PFSK-1 (cell line): Measurements from ENCODE around the gene HRNR.

Experiments used
- FOXP2 ChIP-seq: optimal IDR thresholded peaks from 2 replicates; pipeline ENCODE3; 2011; ENCODE audit warnings: borderline replicate concordance, control low read depth, inconsistent platforms; ENCODE audit not compliant: insufficient read depth; ENCODE audit errors: extremely low read length, extremely low read depth
- POLR2AphosphoS5 ChIP-seq: IDR thresholded peaks from 2 replicates; pipeline ENCODE4 v1.6.1; 2012; ENCODE audit warnings: low read depth, mild to moderate bottlenecking, control low read depth, low read length, moderate library complexity
- SIN3A ChIP-seq: IDR thresholded peaks from 2 replicates; pipeline ENCODE4 v1.6.1; 2012; ENCODE audit warnings: mild to moderate bottlenecking, low read length, moderate library complexity, borderline replicate concordance; ENCODE audit not compliant: insufficient read depth
- TAF1 ChIP-seq: IDR thresholded peaks from 2 replicates; pipeline ENCODE4 v1.6.1; 2012; ENCODE audit warnings: low read length, control low read depth, borderline replicate concordance; ENCODE audit not compliant: insufficient read depth
- TF ChIP-seq, protein P1 (sequence below), 2 experiments: IDR thresholded peaks; 2 replicates each; pipeline versions ENCODE4 v1.6.1 to v1.8.0; 2011 to 2012; ENCODE audit warnings: low read depth in 2 of 2, low read length in 2 of 2, control low read depth in 1 of 2, inconsistent platforms in 1 of 2, mild to moderate bottlenecking in 1 of 2, moderate library complexity in 1 of 2; ENCODE audit not compliant: insufficient read depth in 1 of 2

The HRNR gene

DNA sequence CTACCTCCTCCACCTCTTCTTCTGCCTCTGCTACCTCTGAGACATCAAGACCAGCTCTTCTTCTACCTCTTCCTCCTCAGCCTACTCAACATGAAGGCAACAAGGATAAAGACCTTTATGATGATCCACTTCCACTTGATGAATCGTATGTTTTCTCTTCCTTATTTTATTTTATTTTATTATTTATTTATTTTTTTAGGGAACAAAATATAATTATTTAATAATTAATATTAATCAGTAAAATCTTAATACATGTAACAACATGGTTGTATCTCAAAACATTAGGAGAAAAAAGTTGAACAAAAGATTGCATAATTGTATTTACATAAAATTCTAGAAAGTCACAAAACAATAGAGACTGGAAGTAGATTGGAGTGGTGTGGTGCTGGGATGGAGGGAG lies 13.1 kb upstream of the HRNR start:
- TF ChIP-seq SIN3A (no peak), TAF1 (no peak), POLR2AphosphoS5 (no peak), FOXP2 (no peak)
- TF ChIP-seq, protein P1, sequence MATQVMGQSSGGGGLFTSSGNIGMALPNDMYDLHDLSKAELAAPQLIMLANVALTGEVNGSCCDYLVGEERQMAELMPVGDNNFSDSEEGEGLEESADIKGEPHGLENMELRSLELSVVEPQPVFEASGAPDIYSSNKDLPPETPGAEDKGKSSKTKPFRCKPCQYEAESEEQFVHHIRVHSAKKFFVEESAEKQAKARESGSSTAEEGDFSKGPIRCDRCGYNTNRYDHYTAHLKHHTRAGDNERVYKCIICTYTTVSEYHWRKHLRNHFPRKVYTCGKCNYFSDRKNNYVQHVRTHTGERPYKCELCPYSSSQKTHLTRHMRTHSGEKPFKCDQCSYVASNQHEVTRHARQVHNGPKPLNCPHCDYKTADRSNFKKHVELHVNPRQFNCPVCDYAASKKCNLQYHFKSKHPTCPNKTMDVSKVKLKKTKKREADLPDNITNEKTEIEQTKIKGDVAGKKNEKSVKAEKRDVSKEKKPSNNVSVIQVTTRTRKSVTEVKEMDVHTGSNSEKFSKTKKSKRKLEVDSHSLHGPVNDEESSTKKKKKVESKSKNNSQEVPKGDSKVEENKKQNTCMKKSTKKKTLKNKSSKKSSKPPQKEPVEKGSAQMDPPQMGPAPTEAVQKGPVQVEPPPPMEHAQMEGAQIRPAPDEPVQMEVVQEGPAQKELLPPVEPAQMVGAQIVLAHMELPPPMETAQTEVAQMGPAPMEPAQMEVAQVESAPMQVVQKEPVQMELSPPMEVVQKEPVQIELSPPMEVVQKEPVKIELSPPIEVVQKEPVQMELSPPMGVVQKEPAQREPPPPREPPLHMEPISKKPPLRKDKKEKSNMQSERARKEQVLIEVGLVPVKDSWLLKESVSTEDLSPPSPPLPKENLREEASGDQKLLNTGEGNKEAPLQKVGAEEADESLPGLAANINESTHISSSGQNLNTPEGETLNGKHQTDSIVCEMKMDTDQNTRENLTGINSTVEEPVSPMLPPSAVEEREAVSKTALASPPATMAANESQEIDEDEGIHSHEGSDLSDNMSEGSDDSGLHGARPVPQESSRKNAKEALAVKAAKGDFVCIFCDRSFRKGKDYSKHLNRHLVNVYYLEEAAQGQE (IDR thresholded peaks at IDR 0.05; ENCODE audit: insufficient read depth in 1 of 2, low read depth in 2 of 2, low read length in 2 of 2): no peak

DNA sequence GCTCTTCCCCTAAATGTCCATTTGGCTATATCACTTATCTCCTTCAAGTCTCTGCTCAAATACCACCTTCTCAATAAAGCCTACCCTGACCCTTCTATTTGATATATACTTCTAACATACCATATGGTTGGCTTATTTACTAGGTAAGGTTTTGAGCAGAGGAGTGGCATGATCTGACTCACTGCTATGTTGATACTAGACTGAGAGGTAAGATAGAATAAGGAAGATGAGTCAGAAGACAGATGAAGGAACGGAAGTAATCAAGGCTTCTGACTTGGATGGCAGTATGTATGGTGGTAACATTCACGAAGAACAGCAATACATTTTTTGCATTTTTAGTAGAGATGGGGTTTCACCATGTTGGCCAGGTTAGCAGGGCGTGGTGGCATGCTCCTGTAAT lies 4.8 kb upstream of the HRNR start:
- TF ChIP-seq TAF1 (no peak), SIN3A (no peak), POLR2AphosphoS5 (no peak), FOXP2 (no peak)
- TF ChIP-seq, protein P1 (IDR thresholded peaks at IDR 0.05; ENCODE audit: insufficient read depth in 1 of 2, low read depth in 2 of 2, low read length in 2 of 2): no peak

DNA sequence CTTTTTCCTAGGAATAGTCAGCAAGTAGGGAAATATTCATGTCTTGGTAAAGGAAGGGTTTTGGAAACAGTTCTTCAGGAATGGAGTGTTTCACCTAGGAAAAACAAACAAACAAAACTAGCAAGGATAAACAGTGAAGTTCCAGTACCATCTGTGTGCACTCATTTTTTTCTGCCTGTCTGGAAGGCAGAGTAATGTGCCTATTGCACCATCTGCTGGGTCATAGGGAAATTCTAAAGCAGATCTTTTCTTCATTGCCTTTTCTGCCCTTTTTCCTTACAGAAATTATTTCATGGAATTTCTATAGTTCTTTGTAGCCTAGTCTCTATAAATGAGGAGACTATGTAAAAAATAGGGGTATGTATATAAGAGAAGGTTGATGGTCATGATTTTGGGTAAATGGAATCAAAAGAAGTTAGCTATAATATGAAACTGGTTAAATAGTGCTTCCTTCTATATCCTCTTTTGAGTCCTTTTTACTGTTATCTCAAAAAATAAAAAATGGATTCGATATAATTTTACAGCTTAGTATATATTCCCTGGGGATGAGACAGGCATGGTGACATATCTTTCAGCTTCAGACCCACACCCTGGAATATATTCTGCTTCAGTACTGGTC lies 3.4 kb upstream of the HRNR start:
- TF ChIP-seq, protein P1 (IDR thresholded peaks at IDR 0.05; ENCODE audit: insufficient read depth in 1 of 2, low read depth in 2 of 2, low read length in 2 of 2): no peak
- TF ChIP-seq TAF1 (no peak), SIN3A (no peak), POLR2AphosphoS5 (no peak), FOXP2 (no peak)

DNA sequence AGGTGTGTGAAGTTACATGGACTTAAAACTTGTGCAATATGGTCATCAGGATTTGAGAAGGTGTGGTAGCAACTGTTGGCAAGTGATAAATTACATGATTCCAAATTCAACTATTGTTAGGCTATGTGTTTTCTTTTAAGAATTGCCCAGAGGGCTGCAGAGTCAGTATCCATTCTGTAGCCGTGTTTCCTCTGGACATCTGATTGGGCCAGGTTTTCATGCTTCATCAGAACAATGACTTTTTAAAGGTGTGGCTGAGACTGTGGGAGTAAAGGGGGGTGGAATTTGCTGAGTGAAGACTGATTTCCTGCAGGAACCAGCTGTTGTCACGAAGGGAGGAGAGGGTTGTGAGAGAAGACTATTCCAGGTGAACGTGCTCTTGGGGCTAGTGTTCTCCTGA lies 1.7 kb upstream of the HRNR start:
- TF ChIP-seq POLR2AphosphoS5 (no peak), FOXP2 (no peak), SIN3A (no peak), TAF1 (no peak)
- TF ChIP-seq, protein P1 (IDR thresholded peaks at IDR 0.05; ENCODE audit: insufficient read depth in 1 of 2, low read depth in 2 of 2, low read length in 2 of 2): no peak
